ENCODE data around the gene GOLGA1. TPM values are rescaled to one million over a fixed set of nuclear protein-coding genes. Genes with fewer than 3 reads are reported as not detected.
A peak's percentile ranks its signal among the peaks of the same experiment; 100 is the strongest.

GOLGA1 gene
- total RNA-seq, 1 experiment from 2014 or later, result 22.8 TPM

DNA sequence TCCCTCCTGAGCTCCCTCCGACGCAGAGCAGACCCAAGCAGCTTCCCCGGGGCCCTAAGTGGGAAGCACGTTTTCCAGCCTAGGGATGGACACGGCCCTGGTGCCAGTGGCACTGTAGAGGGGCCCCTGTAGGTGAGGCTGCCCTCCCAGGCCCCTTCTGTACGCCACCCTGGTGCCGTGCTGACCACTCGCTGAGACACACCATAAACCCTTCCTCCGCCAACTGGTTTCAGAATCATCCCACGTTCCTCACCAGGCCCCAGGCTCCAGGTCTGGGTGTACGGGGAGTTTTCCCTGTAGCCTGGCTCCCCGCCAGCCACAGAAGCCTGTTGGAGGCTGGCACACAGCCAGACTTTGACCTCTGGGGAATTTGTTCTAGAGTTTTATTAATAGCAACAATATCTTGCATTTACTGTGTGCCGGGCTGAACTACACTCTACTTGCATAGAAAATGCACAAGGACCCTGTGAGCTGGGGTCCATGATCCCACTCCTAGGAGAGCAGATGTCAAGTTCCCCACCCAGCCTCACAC lies 105.8 kb downstream of the GOLGA1 start:
- ChIA-PET CTCF (interaction anchor here (0.6 to 15.9 kb wide), 7 partner anchors 11 to 61 kb away, joined by 3 to 159 read pairs (median 4); partner anchors contain the start of genes NR6A1, OLFML2A and WDR38), POLR2A (interaction anchor here (0.6 to 5.3 kb wide), 9 partner anchors 16 to 284 kb away, joined by 3 to 83 read pairs (median 7); partner anchors contain the start of genes ARPC5L, NR6A1 and RPL35)
- no peaks in the 10 kb centered on the region for H3K27me3 Mint-ChIP-seq (ENCODE audit: insufficient read depth, unreplicated experiment)
- H3K36me3 Mint-ChIP-seq (ENCODE audit: insufficient read depth, unreplicated experiment), result no peaks in the 10 kb centered on the region
- peak overlapping the region; percentile 66 for H3K27ac Mint-ChIP-seq (ENCODE audit: low read depth, unreplicated experiment)
- H3K9me3 Mint-ChIP-seq (ENCODE audit: unreplicated experiment), result no peaks in the 10 kb centered on the region
- BruUV-seq (replicated peaks), result no TSS peak
- TF ChIP-seq, protein P1, sequence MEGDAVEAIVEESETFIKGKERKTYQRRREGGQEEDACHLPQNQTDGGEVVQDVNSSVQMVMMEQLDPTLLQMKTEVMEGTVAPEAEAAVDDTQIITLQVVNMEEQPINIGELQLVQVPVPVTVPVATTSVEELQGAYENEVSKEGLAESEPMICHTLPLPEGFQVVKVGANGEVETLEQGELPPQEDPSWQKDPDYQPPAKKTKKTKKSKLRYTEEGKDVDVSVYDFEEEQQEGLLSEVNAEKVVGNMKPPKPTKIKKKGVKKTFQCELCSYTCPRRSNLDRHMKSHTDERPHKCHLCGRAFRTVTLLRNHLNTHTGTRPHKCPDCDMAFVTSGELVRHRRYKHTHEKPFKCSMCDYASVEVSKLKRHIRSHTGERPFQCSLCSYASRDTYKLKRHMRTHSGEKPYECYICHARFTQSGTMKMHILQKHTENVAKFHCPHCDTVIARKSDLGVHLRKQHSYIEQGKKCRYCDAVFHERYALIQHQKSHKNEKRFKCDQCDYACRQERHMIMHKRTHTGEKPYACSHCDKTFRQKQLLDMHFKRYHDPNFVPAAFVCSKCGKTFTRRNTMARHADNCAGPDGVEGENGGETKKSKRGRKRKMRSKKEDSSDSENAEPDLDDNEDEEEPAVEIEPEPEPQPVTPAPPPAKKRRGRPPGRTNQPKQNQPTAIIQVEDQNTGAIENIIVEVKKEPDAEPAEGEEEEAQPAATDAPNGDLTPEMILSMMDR (IDR thresholded peaks at IDR 0.05; ENCODE audit: unreplicated experiment), result no peak
- intact Hi-C loops (cut with micrococcal nuclease), result loop anchor here (1.0 to 5.0 kb wide), 2 partner anchors 17 to 63 kb away; partner anchors contain the start of gene NR6A1
- peaks cover 18% of the 10 kb centered on the region for H3K4me1 Mint-ChIP-seq (ENCODE audit: insufficient read depth, unreplicated experiment)
- DNase-seq (ENCODE audit: unreplicated experiment), result peak; percentile 94
- H3K4me3 Mint-ChIP-seq (ENCODE audit: unreplicated experiment), result peak overlapping the region; percentile 47

DNA sequence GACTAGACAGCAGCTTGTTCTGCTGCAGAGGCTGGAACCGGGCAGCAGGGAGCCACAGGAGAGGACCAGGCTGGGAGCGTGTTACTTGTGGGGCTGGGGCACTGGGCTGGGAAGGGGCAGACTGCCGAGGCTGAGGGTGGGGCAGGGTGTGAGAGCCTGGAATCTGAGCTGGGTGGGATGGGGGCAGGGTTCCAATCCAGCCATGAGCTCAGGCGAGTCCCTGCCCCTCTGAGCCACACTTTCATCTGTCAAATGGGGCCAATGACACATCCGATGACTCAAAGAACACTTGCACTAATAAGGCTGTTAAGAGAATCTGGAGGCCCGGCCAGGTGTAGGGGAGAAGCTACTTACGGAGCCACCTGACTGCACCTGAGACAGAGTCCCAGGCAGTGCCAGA lies 106.3 kb downstream of the GOLGA1 start:
- peak overlapping the region; percentile 66 for H3K27ac Mint-ChIP-seq (ENCODE audit: low read depth, unreplicated experiment)
- POLR2A ChIA-PET, result interaction anchor here (0.6 to 5.3 kb wide), 9 partner anchors 15 to 283 kb away, joined by 3 to 83 read pairs (median 7); partner anchors contain the start of genes ARPC5L, NR6A1 and RPL35

DNA sequence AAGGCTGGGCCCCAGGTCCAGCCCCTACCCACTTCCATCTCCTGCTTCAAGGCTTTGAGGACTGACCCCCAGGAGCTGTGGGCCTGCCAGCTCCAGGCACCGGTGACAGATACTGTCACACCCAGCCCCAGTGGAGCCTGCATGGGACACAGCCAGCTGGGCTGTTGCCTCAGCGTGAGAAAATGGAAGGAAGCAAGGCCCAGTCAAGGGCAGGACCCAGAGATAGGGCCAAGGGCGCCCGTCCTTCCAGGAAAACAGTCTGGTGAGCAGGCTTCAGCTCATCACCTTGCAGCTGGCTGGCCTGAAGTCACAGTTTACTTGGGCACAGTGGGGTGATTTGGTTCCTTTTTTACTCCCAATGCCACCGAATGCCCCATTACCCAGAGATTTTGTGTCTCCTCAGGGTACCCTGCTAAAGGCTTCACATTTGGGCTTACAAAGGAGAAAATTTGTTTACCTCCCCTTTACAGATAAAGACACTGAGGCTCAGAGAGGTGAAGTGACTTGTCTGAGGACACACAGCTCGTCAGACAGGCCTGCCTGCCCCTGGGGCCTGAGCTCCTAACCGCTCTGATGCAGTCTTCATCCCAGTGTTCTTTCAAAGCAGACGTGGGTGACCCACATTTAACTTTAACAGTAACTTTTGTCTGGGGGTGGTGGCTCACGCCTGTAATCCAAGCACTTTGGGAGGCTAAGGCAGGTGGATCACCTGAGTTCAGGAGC lies 109.1 kb downstream of the GOLGA1 start:
- H3K27me3 Mint-ChIP-seq (ENCODE audit: insufficient read depth, unreplicated experiment), result no peaks in the 10 kb centered on the region
- DNase-seq (ENCODE audit: unreplicated experiment), result no peak
- POLR2A ChIA-PET, result interaction anchor here (0.7 to 5.3 kb wide), 8 partner anchors 10 to 62 kb away, joined by 3 to 83 read pairs (median 7); partner anchors contain the start of genes ARPC5L, NR6A1 and RPL35
- peaks cover 26% of the 10 kb centered on the region for H3K4me1 Mint-ChIP-seq (ENCODE audit: insufficient read depth, unreplicated experiment)
- CTCF ChIA-PET, result interaction anchor here (0.5 to 15.9 kb wide), 10 partner anchors 8 to 419 kb away, joined by 3 to 159 read pairs (median 4); partner anchors contain the start of genes NR6A1, OLFML2A and WDR38
- intact Hi-C loops (cut with micrococcal nuclease), result no loop called here
- TF ChIP-seq, protein P1 (IDR thresholded peaks at IDR 0.05; ENCODE audit: unreplicated experiment), result no peak
- no peak overlapping the region for H3K27ac Mint-ChIP-seq (ENCODE audit: low read depth, unreplicated experiment)
- no peaks in the 10 kb centered on the region for H3K9me3 Mint-ChIP-seq (ENCODE audit: unreplicated experiment)
- no peaks in the 10 kb centered on the region for H3K36me3 Mint-ChIP-seq (ENCODE audit: insufficient read depth, unreplicated experiment)
- BruUV-seq (replicated peaks), result no TSS peak
- H3K4me3 Mint-ChIP-seq (ENCODE audit: unreplicated experiment), result no peak overlapping the region

More for the DNA sequence above, 106.3 kb downstream of the GOLGA1 start:
- Mint-ChIP-seq H3K36me3 (ENCODE audit: insufficient read depth, unreplicated experiment) (no peaks in the 10 kb centered on the region), H3K4me1 (ENCODE audit: insufficient read depth, unreplicated experiment) (peaks cover 18% of the 10 kb centered on the region), H3K9me3 (ENCODE audit: unreplicated experiment) (no peaks in the 10 kb centered on the region), H3K27me3 (ENCODE audit: insufficient read depth, unreplicated experiment) (no peaks in the 10 kb centered on the region), H3K4me3 (ENCODE audit: unreplicated experiment) (peak overlapping the region; percentile 47)
- BruUV-seq (replicated peaks), result no TSS peak
- intact Hi-C loops (cut with micrococcal nuclease), result no loop called here
- TF ChIP-seq, protein P1 (IDR thresholded peaks at IDR 0.05; ENCODE audit: unreplicated experiment), result no peak
- peak; percentile 94 for DNase-seq (ENCODE audit: unreplicated experiment)
- CTCF ChIA-PET, result interaction anchor here (0.7 to 15.9 kb wide), 7 partner anchors 12 to 60 kb away, joined by 3 to 159 read pairs (median 4); partner anchors contain the start of genes NR6A1, OLFML2A and WDR38

DNA sequence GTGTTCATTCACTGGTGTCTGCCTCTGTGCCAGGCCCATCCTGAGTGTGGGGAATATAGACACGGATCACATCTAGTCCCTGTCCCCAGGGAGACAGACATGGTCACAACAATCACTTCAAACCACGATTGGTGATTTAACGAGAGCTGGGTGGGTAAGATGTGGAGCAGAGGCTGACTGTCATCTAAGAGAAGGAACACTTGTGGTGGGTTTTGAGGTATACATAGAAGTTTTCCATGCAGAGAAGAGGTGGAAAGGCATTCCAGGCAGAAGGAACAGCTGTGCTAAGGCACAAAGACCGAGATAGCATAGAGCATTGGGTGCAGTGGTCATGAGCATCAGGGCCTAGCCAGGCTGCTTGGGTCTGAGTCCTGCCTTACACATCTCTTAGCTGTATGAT lies 110.3 kb downstream of the GOLGA1 start:
- peaks cover 5% of the 10 kb centered on the region for H3K9me3 Mint-ChIP-seq (ENCODE audit: unreplicated experiment)
- TF ChIP-seq, protein P1 (IDR thresholded peaks at IDR 0.05; ENCODE audit: unreplicated experiment), result no peak
- no peaks in the 10 kb centered on the region for H3K27me3 Mint-ChIP-seq (ENCODE audit: insufficient read depth, unreplicated experiment)
- H3K4me3 Mint-ChIP-seq (ENCODE audit: unreplicated experiment), result no peak overlapping the region
- no peaks in the 10 kb centered on the region for H3K36me3 Mint-ChIP-seq (ENCODE audit: insufficient read depth, unreplicated experiment)
- H3K4me1 Mint-ChIP-seq (ENCODE audit: insufficient read depth, unreplicated experiment), result peaks cover 23% of the 10 kb centered on the region
- no peak for DNase-seq (ENCODE audit: unreplicated experiment)
- ChIA-PET CTCF (interaction anchor here (1.1 to 15.9 kb wide), 5 partner anchors 22 to 173 kb away, joined by 3 to 159 read pairs (median 4); partner anchors contain the start of genes NR6A1, OLFML2A and WDR38), POLR2A (interaction anchor here (0.7 to 2.3 kb wide), 2 partner anchors 12 to 21 kb away, joined by 3 to 17 read pairs; no protein-coding TSS in a partner anchor)
- intact Hi-C loops (cut with micrococcal nuclease), result no loop called here
- no peak overlapping the region for H3K27ac Mint-ChIP-seq (ENCODE audit: low read depth, unreplicated experiment)
- no TSS peak for BruUV-seq (replicated peaks)

All from MCF 10A (cell line).